ENCODE measurements around the gene MGRN1.

MGRN1 gene

DNA sequence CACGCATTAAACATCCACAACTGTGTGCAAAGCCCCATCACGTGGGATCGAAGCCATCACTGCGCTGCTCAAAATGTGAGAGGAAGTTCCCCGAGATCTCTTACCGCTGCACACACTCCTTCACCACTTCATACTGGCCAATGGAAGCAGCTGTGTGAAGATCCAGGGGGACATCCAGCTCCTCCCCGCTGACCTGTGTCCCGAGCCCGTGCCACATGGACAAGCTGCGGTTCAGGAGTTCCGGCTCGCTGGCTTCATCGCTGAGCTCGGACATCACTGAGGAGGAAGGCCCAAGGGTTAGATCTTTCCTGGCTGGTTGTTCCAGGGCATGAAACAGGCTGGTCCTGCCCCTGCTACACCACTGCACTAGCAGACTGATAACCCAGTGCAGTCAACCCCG lies 105.2 kb downstream of the MGRN1 start:
- no peak for TF ChIP-seq SIN3A (IDR thresholded peaks at IDR 0.05; ENCODE audit: borderline replicate concordance, insufficient read depth, low read length)
- no peak for TF ChIP-seq TAF1 (IDR thresholded peaks at IDR 0.05; ENCODE audit: borderline replicate concordance, insufficient read depth, low read length)
- no peak for TF ChIP-seq FOXP2 (optimal IDR thresholded peaks at IDR 0.05; ENCODE audit: borderline replicate concordance, extremely low read depth, extremely low read length, insufficient read depth)
- no peak for TF ChIP-seq POLR2AphosphoS5 (IDR thresholded peaks at IDR 0.05; ENCODE audit: low read depth, low read length)
- TF ChIP-seq, protein P1, sequence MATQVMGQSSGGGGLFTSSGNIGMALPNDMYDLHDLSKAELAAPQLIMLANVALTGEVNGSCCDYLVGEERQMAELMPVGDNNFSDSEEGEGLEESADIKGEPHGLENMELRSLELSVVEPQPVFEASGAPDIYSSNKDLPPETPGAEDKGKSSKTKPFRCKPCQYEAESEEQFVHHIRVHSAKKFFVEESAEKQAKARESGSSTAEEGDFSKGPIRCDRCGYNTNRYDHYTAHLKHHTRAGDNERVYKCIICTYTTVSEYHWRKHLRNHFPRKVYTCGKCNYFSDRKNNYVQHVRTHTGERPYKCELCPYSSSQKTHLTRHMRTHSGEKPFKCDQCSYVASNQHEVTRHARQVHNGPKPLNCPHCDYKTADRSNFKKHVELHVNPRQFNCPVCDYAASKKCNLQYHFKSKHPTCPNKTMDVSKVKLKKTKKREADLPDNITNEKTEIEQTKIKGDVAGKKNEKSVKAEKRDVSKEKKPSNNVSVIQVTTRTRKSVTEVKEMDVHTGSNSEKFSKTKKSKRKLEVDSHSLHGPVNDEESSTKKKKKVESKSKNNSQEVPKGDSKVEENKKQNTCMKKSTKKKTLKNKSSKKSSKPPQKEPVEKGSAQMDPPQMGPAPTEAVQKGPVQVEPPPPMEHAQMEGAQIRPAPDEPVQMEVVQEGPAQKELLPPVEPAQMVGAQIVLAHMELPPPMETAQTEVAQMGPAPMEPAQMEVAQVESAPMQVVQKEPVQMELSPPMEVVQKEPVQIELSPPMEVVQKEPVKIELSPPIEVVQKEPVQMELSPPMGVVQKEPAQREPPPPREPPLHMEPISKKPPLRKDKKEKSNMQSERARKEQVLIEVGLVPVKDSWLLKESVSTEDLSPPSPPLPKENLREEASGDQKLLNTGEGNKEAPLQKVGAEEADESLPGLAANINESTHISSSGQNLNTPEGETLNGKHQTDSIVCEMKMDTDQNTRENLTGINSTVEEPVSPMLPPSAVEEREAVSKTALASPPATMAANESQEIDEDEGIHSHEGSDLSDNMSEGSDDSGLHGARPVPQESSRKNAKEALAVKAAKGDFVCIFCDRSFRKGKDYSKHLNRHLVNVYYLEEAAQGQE (IDR thresholded peaks at IDR 0.05; ENCODE audit: insufficient read depth in 1 of 2, low read depth in 2 of 2, low read length in 2 of 2), result no peak

GRCh38 chr16:4733211-4733742 lies 108.7 kb downstream of the MGRN1 start:
- TF ChIP-seq SIN3A (IDR thresholded peaks at IDR 0.05; ENCODE audit: borderline replicate concordance, insufficient read depth, low read length) (no peak), TAF1 (IDR thresholded peaks at IDR 0.05; ENCODE audit: borderline replicate concordance, insufficient read depth, low read length) (no peak), FOXP2 (optimal IDR thresholded peaks at IDR 0.05; ENCODE audit: borderline replicate concordance, extremely low read depth, extremely low read length, insufficient read depth) (no peak), POLR2AphosphoS5 (IDR thresholded peaks at IDR 0.05; ENCODE audit: low read depth, low read length) (no peak)
- TF ChIP-seq, protein P1 (IDR thresholded peaks at IDR 0.05; ENCODE audit: insufficient read depth in 1 of 2, low read depth in 2 of 2, low read length in 2 of 2), result no peak

DNA sequence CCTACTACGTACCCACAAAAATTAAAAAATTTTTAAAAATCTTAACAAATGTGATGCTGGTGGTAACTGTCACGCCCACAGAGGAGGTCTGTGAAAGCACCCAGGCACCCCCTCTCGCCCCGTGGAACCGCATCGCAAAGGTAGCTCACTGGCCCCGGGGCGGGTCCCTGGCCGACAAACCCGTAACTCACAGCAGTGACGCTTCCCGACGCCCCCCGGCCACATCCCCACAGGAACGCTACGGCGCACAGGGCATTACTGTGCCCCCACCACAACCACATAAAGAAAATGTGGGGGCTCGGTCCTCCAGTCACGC lies 109.1 kb downstream of the MGRN1 start:
- TF ChIP-seq POLR2AphosphoS5 (IDR thresholded peaks at IDR 0.05; ENCODE audit: low read depth, low read length) (no peak), SIN3A (IDR thresholded peaks at IDR 0.05; ENCODE audit: borderline replicate concordance, insufficient read depth, low read length) (no peak), FOXP2 (optimal IDR thresholded peaks at IDR 0.05; ENCODE audit: borderline replicate concordance, extremely low read depth, extremely low read length, insufficient read depth) (no peak), TAF1 (IDR thresholded peaks at IDR 0.05; ENCODE audit: borderline replicate concordance, insufficient read depth, low read length) (no peak)
- TF ChIP-seq, protein P1 (IDR thresholded peaks at IDR 0.05; ENCODE audit: insufficient read depth in 1 of 2, low read depth in 2 of 2, low read length in 2 of 2), result no peak

GRCh38 chr16:4734063-4734729 lies 109.6 kb downstream of the MGRN1 start, which contains the start of the genes ANKS3 and DNAAF8:
Gene ANKS3 (minus strand): TSS chr16:4734271. CDS start chr16:4730149, 4,122 bp downstream.
Gene DNAAF8 (plus strand): TSS chr16:4734537. CDS start chr16:4736515, 1,978 bp downstream.
- TF ChIP-seq SIN3A (IDR thresholded peaks at IDR 0.05; ENCODE audit: borderline replicate concordance, insufficient read depth, low read length), result no peak
- TF ChIP-seq, protein P1 (IDR thresholded peaks at IDR 0.05; ENCODE audit: insufficient read depth in 1 of 2, low read depth in 2 of 2, low read length in 2 of 2), result peak; percentile 64 to 79
- peak; percentile 43; the same call in 1 of the 2 replicates for TF ChIP-seq POLR2AphosphoS5 (IDR thresholded peaks at IDR 0.05; ENCODE audit: low read depth, low read length)
- 0 out of 2 replicates have a peak, but pooled peaks have one; percentile 11 for TF ChIP-seq TAF1 (IDR thresholded peaks at IDR 0.05; ENCODE audit: borderline replicate concordance, insufficient read depth, low read length)
- peak; percentile 70 for TF ChIP-seq FOXP2 (optimal IDR thresholded peaks at IDR 0.05; ENCODE audit: borderline replicate concordance, extremely low read depth, extremely low read length, insufficient read depth)
